Measurements from ENCODE around the gene GPX2. TPM values are rescaled to one million over a fixed set of nuclear protein-coding genes. Genes with fewer than 3 reads are reported as not detected.
A peak's percentile ranks its signal among the peaks of the same experiment; 100 is the strongest.

GPX2 gene
- total RNA-seq, 1 experiment from 2014 or later: 0.15 TPM

DNA sequence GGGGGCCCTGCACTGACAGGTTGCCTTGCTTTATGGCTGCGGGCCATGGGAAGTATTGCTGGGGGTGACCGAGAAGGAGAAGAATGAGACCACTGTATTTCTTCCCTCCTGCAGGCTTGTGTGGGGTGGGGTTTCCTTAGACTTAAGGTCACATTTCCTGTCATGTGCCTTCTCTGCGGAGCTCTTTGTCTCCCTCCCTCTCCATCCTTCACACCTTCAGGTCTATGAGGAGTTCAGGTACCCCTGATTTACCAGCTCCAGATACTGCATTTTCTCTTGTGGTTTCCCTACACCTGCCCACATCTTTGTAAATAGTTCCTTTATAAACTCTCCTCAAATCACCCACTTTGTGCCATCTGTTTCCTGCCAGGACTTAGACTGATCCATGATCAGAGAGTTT is 47.8 kb upstream of the GPX2 start:
- in situ Hi-C loops (cut with HindIII; ENCODE audit: low pct_unique_long_range_greater_than_20kb, low sequenced_read_pairs) (no loop called here), intact Hi-C loops (cut with micrococcal nuclease; ENCODE audit: unreplicated experiment) (no loop called here)
- POLR2A ChIA-PET: no interaction called here
- H3K9me3 ChIP-seq (ENCODE audit: control insufficient read depth, insufficient read depth, low read depth, low read length): no peaks in the 10 kb centered on the region
- H3K4me3 ChIP-seq (ENCODE audit: low read depth in 2 of 2, low read length in 2 of 2): no peak overlapping the region
- H3K36me3 ChIP-seq (ENCODE audit: control insufficient read depth, insufficient read depth, low read length): peaks cover 4% of the 10 kb centered on the region; the same call in 1 of the 2 replicates
- ATAC-seq (no peak), DNase-seq (ENCODE audit: low read depth, low spot score) (no peak)
- H3K27me3 ChIP-seq (ENCODE audit: control insufficient read depth, insufficient read depth, low read length): no peaks in the 10 kb centered on the region
- BruUV-seq (replicated peaks): no TSS peak
- no peak overlapping the region for H3K27ac ChIP-seq (ENCODE audit: low read length)
- TF ChIP-seq TCF7L2 (IDR thresholded peaks at IDR 0.05; ENCODE audit: low read depth, low read length): no peak
- H3K4me1 ChIP-seq (ENCODE audit: control insufficient read depth, insufficient read depth, low read length): peaks cover 7% of the 10 kb centered on the region
- CTCF ChIA-PET: no interaction called here

DNA sequence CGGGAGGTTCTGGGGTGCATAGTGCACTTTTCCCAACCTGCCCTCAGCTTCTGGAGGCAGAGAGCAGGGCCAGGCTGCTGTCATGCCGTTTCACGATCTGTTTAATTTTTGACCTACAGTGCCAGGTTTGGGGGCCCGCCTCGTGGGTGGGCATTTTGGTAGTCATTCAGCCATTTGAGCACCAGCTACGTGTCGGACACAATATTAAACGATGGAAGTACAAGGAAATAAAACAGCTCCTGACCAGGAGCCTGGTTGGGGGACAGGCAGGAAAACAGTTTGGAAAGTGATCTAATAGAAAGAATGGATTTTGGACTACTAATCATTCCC is 44.9 kb upstream of the GPX2 start:
- in situ Hi-C loops (cut with HindIII; ENCODE audit: low pct_unique_long_range_greater_than_20kb, low sequenced_read_pairs): no loop called here
- H3K4me3 ChIP-seq (ENCODE audit: low read depth in 2 of 2, low read length in 2 of 2): peak overlapping the region; percentile 84 to 88
- H3K4me1 ChIP-seq (ENCODE audit: control insufficient read depth, insufficient read depth, low read length): peaks cover 7% of the 10 kb centered on the region
- peaks cover 2% of the 10 kb centered on the region; the same call in 1 of the 2 replicates for H3K27me3 ChIP-seq (ENCODE audit: control insufficient read depth, insufficient read depth, low read length)
- no TSS peak for BruUV-seq (replicated peaks)
- intact Hi-C loops (cut with micrococcal nuclease; ENCODE audit: unreplicated experiment): no loop called here
- H3K9me3 ChIP-seq (ENCODE audit: control insufficient read depth, insufficient read depth, low read depth, low read length): no peaks in the 10 kb centered on the region
- POLR2A ChIA-PET: no interaction called here
- CTCF ChIA-PET: interaction anchor here (0.5 to 1.4 kb wide), 3 partner anchors 11 to 399 kb away, joined by 3 to 5 read pairs (median 4); no protein-coding TSS in a partner anchor
- H3K27ac ChIP-seq (ENCODE audit: low read length): peak overlapping the region; percentile 89
- no peak; the same call in 1 of the 2 replicates for ATAC-seq
- DNase-seq (ENCODE audit: low read depth, low spot score): no peak
- H3K36me3 ChIP-seq (ENCODE audit: control insufficient read depth, insufficient read depth, low read length): peaks cover 4% of the 10 kb centered on the region; the same call in 1 of the 2 replicates
- TF ChIP-seq, protein P1, sequence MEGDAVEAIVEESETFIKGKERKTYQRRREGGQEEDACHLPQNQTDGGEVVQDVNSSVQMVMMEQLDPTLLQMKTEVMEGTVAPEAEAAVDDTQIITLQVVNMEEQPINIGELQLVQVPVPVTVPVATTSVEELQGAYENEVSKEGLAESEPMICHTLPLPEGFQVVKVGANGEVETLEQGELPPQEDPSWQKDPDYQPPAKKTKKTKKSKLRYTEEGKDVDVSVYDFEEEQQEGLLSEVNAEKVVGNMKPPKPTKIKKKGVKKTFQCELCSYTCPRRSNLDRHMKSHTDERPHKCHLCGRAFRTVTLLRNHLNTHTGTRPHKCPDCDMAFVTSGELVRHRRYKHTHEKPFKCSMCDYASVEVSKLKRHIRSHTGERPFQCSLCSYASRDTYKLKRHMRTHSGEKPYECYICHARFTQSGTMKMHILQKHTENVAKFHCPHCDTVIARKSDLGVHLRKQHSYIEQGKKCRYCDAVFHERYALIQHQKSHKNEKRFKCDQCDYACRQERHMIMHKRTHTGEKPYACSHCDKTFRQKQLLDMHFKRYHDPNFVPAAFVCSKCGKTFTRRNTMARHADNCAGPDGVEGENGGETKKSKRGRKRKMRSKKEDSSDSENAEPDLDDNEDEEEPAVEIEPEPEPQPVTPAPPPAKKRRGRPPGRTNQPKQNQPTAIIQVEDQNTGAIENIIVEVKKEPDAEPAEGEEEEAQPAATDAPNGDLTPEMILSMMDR (IDR thresholded peaks at IDR 0.05): no peak
- TF ChIP-seq SIN3A (IDR thresholded peaks at IDR 0.05; ENCODE audit: borderline replicate concordance, insufficient read depth, low read depth, low read length) (no peak), POLR2AphosphoS5 (IDR thresholded peaks at IDR 0.05; ENCODE audit: low read depth, low read length) (no peak), TCF7L2 (IDR thresholded peaks at IDR 0.05; ENCODE audit: low read depth, low read length) (no peak)
- TF ChIP-seq, protein P2, sequence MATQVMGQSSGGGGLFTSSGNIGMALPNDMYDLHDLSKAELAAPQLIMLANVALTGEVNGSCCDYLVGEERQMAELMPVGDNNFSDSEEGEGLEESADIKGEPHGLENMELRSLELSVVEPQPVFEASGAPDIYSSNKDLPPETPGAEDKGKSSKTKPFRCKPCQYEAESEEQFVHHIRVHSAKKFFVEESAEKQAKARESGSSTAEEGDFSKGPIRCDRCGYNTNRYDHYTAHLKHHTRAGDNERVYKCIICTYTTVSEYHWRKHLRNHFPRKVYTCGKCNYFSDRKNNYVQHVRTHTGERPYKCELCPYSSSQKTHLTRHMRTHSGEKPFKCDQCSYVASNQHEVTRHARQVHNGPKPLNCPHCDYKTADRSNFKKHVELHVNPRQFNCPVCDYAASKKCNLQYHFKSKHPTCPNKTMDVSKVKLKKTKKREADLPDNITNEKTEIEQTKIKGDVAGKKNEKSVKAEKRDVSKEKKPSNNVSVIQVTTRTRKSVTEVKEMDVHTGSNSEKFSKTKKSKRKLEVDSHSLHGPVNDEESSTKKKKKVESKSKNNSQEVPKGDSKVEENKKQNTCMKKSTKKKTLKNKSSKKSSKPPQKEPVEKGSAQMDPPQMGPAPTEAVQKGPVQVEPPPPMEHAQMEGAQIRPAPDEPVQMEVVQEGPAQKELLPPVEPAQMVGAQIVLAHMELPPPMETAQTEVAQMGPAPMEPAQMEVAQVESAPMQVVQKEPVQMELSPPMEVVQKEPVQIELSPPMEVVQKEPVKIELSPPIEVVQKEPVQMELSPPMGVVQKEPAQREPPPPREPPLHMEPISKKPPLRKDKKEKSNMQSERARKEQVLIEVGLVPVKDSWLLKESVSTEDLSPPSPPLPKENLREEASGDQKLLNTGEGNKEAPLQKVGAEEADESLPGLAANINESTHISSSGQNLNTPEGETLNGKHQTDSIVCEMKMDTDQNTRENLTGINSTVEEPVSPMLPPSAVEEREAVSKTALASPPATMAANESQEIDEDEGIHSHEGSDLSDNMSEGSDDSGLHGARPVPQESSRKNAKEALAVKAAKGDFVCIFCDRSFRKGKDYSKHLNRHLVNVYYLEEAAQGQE (IDR thresholded peaks at IDR 0.05; ENCODE audit: insufficient read depth in 1 of 2, low read depth in 2 of 2, low read length in 1 of 2): no peak

DNA sequence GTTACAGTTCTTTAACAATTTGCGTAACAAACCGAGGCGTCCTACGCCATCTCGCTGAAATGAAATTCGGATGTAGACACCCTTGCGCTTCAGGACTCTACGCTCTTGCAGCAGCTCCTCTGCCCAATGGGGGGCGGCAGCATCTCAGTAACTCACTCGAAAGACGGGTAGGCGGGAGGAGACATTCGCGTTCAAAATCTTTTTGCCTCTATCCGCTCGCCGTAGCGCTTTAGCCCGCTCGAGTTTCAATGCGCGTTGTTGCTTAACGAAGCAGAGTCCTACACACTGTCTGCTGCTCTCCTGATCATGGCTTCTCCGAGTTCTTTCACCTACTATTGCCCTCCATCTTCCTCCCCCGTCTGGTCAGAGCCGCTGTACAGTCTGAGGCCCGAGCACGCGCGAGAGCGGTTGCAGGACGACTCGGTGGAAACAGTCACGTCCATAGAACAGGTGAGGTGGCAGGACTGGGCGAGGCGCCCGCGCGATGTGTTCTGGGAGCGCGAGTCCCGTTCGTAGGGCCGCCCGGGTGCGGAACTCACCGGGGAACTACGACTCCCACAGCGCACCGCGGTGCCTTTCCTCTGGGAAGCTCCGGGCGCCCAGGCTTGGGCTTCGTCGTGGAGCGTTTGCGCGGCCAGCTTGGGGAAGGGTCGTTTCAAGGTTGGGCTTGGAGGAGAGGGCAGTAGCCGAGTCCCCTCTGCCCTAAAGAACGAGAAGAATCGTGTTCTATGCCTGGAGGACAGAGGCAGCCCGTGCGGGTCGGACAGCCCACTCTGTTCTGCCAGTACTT is 44.3 kb upstream of the GPX2 start, which contains the start of gene FNTB:
Gene FNTB, plus strand, starts transcription at position 248 of the 790 bp plus-strand sequence. Its CDS starts 59 bp downstream, at position 307.
- Histone ChIP-seq H3K9me3 (ENCODE audit: control insufficient read depth, insufficient read depth, low read depth, low read length) (no peaks in the 10 kb centered on the region), H3K27me3 (ENCODE audit: control insufficient read depth, insufficient read depth, low read length) (peaks cover 2% of the 10 kb centered on the region; the same call in 1 of the 2 replicates), H3K27ac (ENCODE audit: low read length) (peak within 1 kb of the TSS; percentile 89), H3K4me3 (ENCODE audit: low read depth in 2 of 2, low read length in 2 of 2) (peak within 1 kb of the TSS; percentile 84 to 88), H3K4me1 (ENCODE audit: control insufficient read depth, insufficient read depth, low read length) (peaks cover 7% of the 10 kb centered on the region), H3K36me3 (ENCODE audit: control insufficient read depth, insufficient read depth, low read length) (peaks cover 4% of the 10 kb centered on the region; the same call in 1 of the 2 replicates)
- ATAC-seq (peak; percentile 100), DNase-seq (ENCODE audit: low read depth, low spot score) (peak; percentile 92)
- ChIA-PET POLR2A (no interaction called here), CTCF (interaction anchor here (0.5 to 1.4 kb wide), 6 partner anchors 12 to 501 kb away, joined by 3 to 10 read pairs (median 4); no protein-coding TSS in a partner anchor)
- TF ChIP-seq SIN3A (IDR thresholded peaks at IDR 0.05; ENCODE audit: borderline replicate concordance, insufficient read depth, low read depth, low read length): 0 out of 2 replicates have a peak, but pooled peaks have one; percentile 38
- TF ChIP-seq, protein P2 (IDR thresholded peaks at IDR 0.05; ENCODE audit: insufficient read depth in 1 of 2, low read depth in 2 of 2, low read length in 1 of 2): no peak
- TF ChIP-seq, protein P1 (IDR thresholded peaks at IDR 0.05): peak; percentile 86
- TF ChIP-seq POLR2AphosphoS5 (IDR thresholded peaks at IDR 0.05; ENCODE audit: low read depth, low read length): peak; percentile 65
- no peak for TF ChIP-seq TCF7L2 (IDR thresholded peaks at IDR 0.05; ENCODE audit: low read depth, low read length)
- intact Hi-C loops (cut with micrococcal nuclease; ENCODE audit: unreplicated experiment) (no loop called here), in situ Hi-C loops (cut with HindIII; ENCODE audit: low pct_unique_long_range_greater_than_20kb, low sequenced_read_pairs) (no loop called here)
- BruUV-seq (replicated peaks): no TSS peak

Measured in Panc1 (cell line).